Astrocyte (in vitro differentiated cells and primary cell): ENCODE data around the gene PPP4C.

Experiments used
- EZH2 ChIP-seq: IDR thresholded peaks from 2 replicates; pipeline ENCODE4 v1.6.1; 2012; ENCODE audit warnings: mild to moderate bottlenecking, low read length, inconsistent platforms; ENCODE audit not compliant: insufficient read depth
- TF ChIP-seq, protein P1 (sequence below): IDR thresholded peaks from 2 replicates; pipeline ENCODE4 v1.5.1; 2011; ENCODE audit warnings: low read depth, mild to moderate bottlenecking, inconsistent platforms, low read length, moderate library complexity; ENCODE audit not compliant: insufficient read depth

- TF ChIP-seq, protein P1, sequence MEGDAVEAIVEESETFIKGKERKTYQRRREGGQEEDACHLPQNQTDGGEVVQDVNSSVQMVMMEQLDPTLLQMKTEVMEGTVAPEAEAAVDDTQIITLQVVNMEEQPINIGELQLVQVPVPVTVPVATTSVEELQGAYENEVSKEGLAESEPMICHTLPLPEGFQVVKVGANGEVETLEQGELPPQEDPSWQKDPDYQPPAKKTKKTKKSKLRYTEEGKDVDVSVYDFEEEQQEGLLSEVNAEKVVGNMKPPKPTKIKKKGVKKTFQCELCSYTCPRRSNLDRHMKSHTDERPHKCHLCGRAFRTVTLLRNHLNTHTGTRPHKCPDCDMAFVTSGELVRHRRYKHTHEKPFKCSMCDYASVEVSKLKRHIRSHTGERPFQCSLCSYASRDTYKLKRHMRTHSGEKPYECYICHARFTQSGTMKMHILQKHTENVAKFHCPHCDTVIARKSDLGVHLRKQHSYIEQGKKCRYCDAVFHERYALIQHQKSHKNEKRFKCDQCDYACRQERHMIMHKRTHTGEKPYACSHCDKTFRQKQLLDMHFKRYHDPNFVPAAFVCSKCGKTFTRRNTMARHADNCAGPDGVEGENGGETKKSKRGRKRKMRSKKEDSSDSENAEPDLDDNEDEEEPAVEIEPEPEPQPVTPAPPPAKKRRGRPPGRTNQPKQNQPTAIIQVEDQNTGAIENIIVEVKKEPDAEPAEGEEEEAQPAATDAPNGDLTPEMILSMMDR = no peak
- TF ChIP-seq EZH2 = no peak
Observed at GRCh38 chr16:30051518-30051917, 24.3 kb upstream of the PPP4C start.
